Left renal cortex interstitium (tissue), 4 donors: ENCODE results near the gene CBX5. TPM values are rescaled to one million over a fixed set of nuclear protein-coding genes. Genes with fewer than 3 reads are reported as not detected.
A peak's percentile ranks its signal among the peaks of the same experiment; 100 is the strongest.
"Not testable (repeated sequence)": the region's sequence is repeated elsewhere in the genome, so short reads cannot be mapped to it uniquely, and the experiment has no call there.

ENCODE experiments used
- DNase-seq, 4 donors: peaks; one replicate each; pipeline ENCODE4 v3.0.0-alpha.2; 2013; ENCODE audit warnings: low read depth in 4 of 4, low spot score in 2 of 4, missing footprints in 1 of 4
- polyA plus RNA-seq, 4 donors: library from polyadenylated mRNA; unstranded; fragments of 120-200 nt; gene quantifications; one replicate each; pipeline ENCODE4 v1.2.1, GENCODE V29; 2013; ENCODE audit not compliant: insufficient read length in 4 of 4

Gene CBX5
- 100 to 1,000 TPM; 106 to 135 (median 121) TPM for polyA plus RNA-seq

DNA sequence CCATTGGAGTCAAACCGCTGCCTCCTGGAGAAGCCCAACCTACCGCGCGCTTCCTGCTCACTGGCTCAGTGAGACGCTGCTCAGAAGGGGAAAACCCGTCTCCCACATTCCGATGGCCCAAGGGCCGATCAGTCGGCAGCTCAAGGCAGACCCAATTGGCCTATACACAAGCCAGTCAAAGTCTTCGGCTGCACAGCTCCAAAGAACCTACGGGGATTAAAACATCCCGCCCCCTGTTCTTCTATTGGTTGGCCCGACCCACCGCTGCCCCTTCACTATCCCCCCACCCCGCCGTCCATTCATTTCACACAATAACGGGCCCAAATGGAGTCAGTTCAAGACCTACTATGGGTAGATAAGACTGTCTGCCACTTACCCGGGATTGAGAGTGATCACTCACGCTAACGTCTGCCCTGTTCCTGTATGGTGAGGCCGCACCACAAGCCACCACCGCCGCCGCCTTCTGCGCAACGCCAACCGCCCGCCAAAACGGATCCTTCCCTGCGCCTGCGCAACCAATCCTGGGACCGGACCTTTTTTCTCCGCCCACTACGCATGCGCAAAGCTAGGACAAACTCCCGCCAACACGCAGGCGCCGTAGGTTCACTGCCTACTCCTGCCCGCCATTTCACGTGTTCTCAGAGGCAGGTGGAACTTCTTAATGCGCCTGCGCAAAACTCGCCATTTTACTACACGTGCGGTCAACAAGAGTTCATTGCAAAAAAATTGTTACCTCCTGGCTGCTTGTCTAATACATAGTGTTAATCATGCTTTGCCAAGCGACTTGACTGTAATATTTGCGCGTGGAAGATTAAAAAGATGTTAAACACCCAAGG is at the start of gene CBX5:
Gene CBX5 (minus strand): TSS at position 491 of the 836 bp plus-strand sequence. CDS start 22,472 bp downstream, outside the sequence.
- DNase-seq: peak; percentile 99 to 100 (median 100)

- DNase-seq: no peak
Observed at GRCh38 chr12:54328595-54329337, 48.8 kb upstream of the CBX5 start.

GRCh38 chr12:54325442-54326109 is 45.7 kb upstream of the CBX5 start:
- not testable (repeated sequence) for DNase-seq

GRCh38 chr12:54324617-54325441 is 44.9 kb upstream of the CBX5 start, which contains the start of gene COPZ1:
Gene COPZ1 (plus strand): TSS chr12:54325131. CDS start chr12:54325164, 33 bp downstream.
- DNase-seq: peak; percentile 94 to 99 (median 96)

DNA sequence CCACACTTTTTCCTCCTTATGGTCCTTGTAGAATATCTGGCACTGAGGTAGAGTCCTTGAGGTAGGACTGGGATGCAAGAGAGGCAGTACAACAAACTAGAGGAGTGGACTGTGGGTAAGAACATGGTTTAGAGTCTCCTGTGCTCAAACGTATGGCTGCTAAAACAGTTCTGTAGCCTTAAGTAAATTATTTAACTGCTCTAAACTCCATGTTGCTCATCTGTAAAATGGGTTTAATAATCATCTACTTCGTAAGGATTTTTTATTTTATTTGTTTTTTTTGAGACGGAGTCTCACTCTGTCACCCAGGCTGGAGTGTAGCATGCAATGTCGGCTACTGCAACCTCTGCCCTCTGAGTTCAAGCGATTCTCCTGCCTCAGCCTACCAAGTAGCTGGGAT is 41.4 kb upstream of the CBX5 start:
- DNase-seq: no peak

DNA sequence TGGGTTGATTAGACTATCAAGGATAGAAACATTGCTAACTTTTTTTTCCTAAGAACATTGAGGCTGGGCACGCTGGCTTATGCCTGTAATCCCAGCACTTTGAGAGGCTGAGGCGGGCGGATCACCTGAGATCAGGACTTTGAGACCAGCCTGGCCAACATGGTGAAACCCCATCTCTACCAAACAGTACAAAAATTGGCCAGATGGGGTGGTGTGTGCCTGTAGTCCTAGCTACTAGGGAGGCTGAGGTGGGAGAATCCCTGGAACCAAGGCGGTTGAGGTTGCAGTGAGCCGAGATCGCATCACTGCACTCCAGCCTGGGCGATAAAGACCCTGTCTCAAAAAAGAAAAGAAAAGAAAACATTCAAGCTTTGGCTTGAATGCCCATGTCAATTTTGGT is 32.4 kb upstream of the CBX5 start:
- DNase-seq: not testable (repeated sequence)

DNA sequence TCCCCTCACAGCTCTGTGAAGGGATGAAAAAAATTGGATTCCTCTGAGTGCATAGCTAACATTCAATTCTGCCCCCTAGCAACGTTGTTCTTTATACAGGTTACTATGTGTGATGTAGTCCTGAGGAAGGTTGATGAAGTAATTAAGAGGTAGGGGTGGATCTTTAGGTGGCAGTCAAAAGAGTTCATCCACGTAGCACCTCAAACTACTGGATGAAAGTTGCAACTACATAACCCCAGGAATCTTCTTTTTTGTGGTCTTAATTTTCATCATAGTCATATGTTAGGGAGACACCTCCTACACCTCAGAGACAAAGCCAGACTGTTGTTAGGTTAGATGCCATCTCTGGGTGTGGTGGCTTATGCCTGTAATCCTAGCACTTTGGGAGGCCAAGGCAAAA is 31.1 kb upstream of the CBX5 start:
- no peak for DNase-seq

DNA sequence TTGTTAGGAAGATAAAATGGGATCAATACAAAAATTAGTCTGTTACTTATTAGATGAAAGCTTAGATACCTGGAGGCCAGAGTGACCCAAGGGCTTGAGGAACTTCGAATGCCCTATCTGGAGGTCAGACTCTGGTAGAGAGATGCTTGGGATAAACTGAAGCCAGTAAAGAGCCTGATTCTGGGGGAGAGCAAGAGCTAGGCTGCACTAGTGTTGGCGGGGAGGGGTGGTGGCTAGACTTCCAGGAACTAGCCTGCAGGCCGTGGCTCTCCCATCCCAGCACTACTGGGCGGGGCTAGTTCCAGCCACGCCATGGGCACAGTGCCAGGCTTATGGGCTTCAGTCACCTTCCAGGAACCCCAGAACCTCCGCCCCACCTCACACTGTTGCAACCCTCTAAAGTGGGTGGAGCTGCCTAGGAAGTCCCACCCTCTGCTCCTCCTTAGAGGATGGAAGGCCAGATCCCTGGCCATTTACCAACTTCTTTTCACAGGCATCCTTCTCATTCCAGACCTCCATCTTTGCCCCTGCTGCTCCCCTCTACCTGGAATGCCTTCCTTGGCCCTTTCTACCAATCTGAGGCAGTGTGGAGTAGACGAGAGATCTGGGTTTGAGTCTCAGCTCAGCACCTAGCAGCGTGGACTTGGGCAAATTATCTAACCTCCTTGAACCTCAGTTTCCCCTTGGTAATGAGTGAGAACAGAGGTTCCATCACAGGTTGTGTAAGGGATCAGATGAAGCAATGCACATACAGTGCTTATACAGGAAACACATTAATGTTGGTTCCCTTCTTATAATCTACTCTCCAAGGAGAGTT is 27.2 kb upstream of the CBX5 start:
- no peak for DNase-seq

DNA sequence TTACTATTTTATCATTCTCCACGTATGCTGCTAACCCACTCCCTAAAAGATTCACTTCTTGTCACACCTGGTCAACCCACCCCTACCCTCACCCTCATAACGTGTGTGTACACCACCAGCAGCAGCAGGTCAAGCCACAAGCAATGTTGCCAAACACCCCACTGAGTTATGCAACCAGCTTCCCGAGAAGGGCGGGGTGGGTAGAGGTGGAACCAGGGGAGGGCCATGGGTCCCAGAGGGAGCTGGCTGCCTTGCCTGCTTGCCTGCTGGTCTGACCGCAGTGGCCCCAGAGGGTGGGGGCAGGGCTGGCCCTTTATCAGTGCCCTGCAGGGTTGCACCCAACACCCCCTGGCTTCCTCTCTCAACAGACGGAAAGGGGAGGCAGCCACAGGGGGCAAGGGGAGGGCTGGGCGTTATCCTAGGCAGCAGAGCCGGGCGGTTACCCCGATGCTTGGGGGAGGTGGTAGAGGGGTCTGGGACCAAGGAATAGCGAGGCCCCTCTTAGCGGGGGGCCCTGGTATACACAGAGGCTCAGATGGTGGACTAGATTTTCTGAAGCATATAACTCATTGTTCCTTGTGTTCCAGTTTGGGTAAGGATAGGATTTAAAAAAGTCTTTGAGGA is 24.4 kb upstream of the CBX5 start:
- no peak for DNase-seq

DNA sequence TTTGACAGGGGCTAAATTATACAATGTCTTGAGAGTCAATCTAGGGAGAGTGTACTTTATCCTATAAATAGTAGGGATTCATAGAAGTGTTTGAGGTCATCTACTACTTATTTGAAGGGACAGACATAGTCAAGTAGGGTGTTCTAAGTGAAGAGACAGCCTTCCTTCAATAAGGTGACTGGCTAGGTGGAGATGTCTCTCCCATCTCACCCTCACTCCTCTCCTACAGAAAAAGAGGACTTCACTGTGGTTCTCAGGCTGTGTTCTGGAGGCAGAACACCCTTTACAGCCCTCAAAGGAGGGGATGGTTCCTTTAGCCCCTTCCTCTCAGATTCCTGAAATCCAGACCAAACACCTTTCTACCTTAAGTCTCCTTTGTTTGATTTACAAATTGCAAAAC is 23.7 kb upstream of the CBX5 start:
- no peak for DNase-seq

- DNase-seq: no peak
Observed at GRCh38 chr12:54301428-54302048, 21.6 kb upstream of the CBX5 start.

- peak in 1 of 4 donors; percentile 47 for DNase-seq
Observed at GRCh38 chr12:54300732-54301427, 21.0 kb upstream of the CBX5 start, which contains the start of gene NFE2. Gene NFE2 (minus strand): TSS chr12:54301015. CDS start chr12:54295248, 5,767 bp downstream.

DNA sequence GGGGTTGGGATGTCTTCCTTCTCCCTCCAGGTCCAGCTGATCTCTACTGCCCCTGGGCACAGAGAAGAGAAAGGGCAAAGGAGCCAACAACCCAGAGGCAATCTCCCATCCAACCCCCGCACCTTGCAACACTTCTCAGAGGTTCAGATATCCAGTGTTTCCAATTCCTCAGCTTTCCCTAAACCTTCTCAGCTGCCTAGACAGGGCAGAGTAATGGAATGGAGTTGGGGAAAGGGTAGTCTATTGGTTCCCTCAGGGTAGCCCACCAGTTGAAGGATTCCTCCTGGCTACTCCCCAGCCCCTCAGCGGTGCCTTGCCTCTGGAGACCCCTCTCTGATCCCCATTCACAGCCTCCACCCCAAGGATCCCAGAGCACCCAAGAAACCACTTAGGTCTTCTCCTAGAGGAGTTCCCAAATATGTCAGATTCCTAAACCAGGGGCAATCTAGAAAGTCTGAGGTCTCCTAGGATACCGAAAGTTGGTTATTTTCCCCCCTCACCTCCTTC is 20.4 kb upstream of the CBX5 start:
- DNase-seq: no peak

GRCh38 chr12:54299515-54300224 is 19.7 kb upstream of the CBX5 start:
- DNase-seq: no peak

DNA sequence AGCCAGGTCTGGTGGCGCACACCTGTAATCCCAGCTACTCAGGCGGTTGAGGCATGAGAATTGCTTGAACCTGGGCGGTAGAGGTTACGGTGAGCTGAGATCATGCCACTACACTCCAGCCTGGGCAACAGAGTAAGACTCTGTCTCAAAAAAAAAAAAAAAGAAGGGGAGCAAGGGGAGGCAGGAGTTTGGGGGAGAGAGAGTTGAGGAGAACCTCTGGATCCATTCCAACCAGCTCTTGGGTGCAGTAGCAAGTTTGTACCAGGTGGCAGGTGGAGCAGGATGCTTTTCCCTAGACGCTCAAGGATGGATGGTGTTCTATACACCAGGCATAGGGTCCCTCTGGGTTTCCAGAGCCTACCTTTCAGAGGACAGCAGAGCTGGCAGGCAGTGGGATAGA is 19.0 kb upstream of the CBX5 start:
- no peak for DNase-seq

- DNase-seq: no peak
Observed at GRCh38 chr12:54296393-54297099, 16.6 kb upstream of the CBX5 start.
